ENCODE measurements around the gene ISG15. TPM values are rescaled to one million over a fixed set of nuclear protein-coding genes. Genes with fewer than 3 reads are reported as not detected.

Gene ISG15
- total and polyA plus RNA-seq, 2 of the 13 experiments (the other 11 are each of a cell fraction or from before 2014, with no cell fraction given), result 42.1 to 54.9 TPM

DNA sequence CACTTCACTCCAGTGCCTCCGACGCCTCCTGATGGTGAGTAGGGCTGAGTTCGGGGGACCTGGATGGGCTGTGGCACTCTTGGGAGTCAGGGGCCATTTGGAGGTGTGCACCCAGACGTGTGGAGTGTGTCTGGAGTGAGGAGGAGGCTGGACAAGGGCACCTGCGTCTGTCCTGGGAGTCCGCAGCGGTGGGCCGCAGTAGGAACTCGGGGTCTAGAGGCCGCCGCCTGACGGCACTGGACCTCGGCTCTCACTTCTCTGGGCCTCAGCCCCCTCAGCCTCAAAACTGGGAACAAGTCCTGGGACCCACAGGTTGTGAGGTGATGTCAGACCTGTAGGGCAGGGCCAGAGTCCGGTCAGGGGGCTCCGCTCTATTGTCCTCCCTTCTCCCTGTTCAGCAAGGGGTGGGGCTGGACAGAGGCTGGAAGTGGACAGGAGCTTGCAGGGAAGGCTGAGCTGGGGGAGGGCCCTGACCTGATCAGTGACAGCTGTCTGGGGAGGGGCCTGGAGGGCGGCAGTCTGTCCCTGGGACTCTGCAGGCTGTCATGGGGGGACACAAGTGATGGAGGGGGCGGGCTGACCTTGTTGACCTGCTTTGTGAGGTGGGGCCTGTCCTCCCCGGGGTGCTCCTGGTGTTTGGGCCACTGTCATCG, 22.1 kb downstream of the ISG15 start (continued):
- TF ChIP-seq, protein P1, sequence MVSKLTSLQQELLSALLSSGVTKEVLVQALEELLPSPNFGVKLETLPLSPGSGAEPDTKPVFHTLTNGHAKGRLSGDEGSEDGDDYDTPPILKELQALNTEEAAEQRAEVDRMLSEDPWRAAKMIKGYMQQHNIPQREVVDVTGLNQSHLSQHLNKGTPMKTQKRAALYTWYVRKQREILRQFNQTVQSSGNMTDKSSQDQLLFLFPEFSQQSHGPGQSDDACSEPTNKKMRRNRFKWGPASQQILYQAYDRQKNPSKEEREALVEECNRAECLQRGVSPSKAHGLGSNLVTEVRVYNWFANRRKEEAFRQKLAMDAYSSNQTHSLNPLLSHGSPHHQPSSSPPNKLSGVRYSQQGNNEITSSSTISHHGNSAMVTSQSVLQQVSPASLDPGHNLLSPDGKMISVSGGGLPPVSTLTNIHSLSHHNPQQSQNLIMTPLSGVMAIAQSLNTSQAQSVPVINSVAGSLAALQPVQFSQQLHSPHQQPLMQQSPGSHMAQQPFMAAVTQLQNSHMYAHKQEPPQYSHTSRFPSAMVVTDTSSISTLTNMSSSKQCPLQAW (CRISPR knock-in tag; IDR thresholded peaks at IDR 0.05), result no peak

GRCh38 chr1:1037366-1038327, 24.4 kb downstream of the ISG15 start:
- POLR2A ChIA-PET, result interaction anchor here (0.9 to 1.4 kb wide), 7 partner anchors 14 to 236 kb away, joined by 3 to 7 read pairs (median 4); partner anchors contain the start of gene UBE2J2
- peak; percentile 79 for FAIRE-seq
- DNase-seq (ENCODE audit: low spot score), result peak; percentile 76
- no peak overlapping the region for H3K4me3 ChIP-seq (replicated peaks in 1 of 3; ENCODE audit: insufficient read depth in 1 of 3, low read depth in 2 of 3, low read length in 3 of 3)
- H3K4me2 ChIP-seq (ENCODE audit: low read depth, low read length), result peak overlapping the region; percentile 47; the same call in 1 of the 2 replicates
- BruUV-seq (replicated peaks), result no TSS peak
- in situ Hi-C loops (cut with HindIII; ENCODE audit: extremely low pct_ligation_motif_present, low pct_unique_long_range_greater_than_20kb), result no loop called here
- CTCF ChIA-PET (ENCODE audit: low intra/inter-chr PET ratio, low total read pairs), result no interaction called here
- no peak overlapping the region for H2AFZ ChIP-seq (ENCODE audit: low read length)
- H4K20me1 ChIP-seq (ENCODE audit: insufficient read depth, low read length), result peaks cover 10% of the 10 kb centered on the region; the same call in 1 of the 2 replicates
- peaks cover 15 to 29% of the 10 kb centered on the region in 2 experiments; a peak in 4 of 5 replicates for H3K36me3 ChIP-seq (replicated peaks in 1 of 2; ENCODE audit: control insufficient read depth in 1 of 2, insufficient read depth in 2 of 2, low read length in 2 of 2)
- peak overlapping the region; percentile 26 for H3K27ac ChIP-seq (ENCODE audit: extremely low read length, insufficient read depth, low read length)
- H3K27me3 ChIP-seq (ENCODE audit: control insufficient read depth in 1 of 2, insufficient read depth in 2 of 2, low read length in 2 of 2), result no peaks in the 10 kb centered on the region
- WGBS (ENCODE audit: low lambda C conversion rate), result 67% methylated on average over 13 of the region's 30 CpGs
- H3K9ac ChIP-seq (ENCODE audit: insufficient read depth, low read depth, low read length), result peak overlapping the region; percentile 34; the same call in 1 of the 2 replicates
- intact Hi-C loops (cut with micrococcal nuclease; ENCODE audit: unreplicated experiment), result no loop called here
- peaks cover 32% of the 10 kb centered on the region for H3K4me1 ChIP-seq (ENCODE audit: insufficient read depth, low read length)
- H3K79me2 ChIP-seq (ENCODE audit: insufficient read depth, low read length), result peaks cover 11% of the 10 kb centered on the region
- peak; percentile 83 for ATAC-seq
- H3K9me3 ChIP-seq (ENCODE audit: low read length), result no peaks in the 10 kb centered on the region
- TF ChIP-seq NFAT5 (CRISPR knock-in tag; IDR thresholded peaks at IDR 0.05) (no peak), SRSF4 (IDR thresholded peaks at IDR 0.05; ENCODE audit: low read depth, low read length, poor library complexity, severe bottlenecking) (no peak), DPF2 (CRISPR knock-in tag; IDR thresholded peaks at IDR 0.05; ENCODE audit: borderline replicate concordance, low read depth) (0 out of 2 replicates have a peak, but pooled peaks have one; percentile 12), RFX5 (IDR thresholded peaks at IDR 0.05; ENCODE audit: low read depth, low read length) (no peak), ZNF18 (CRISPR knock-in tag; IDR thresholded peaks at IDR 0.05; ENCODE audit: insufficient replicate concordance) (peak; percentile 75), ZNF34 (CRISPR knock-in tag; IDR thresholded peaks at IDR 0.05; ENCODE audit: borderline replicate concordance) (no peak), REPIN1 (CRISPR knock-in tag; IDR thresholded peaks at IDR 0.05; ENCODE audit: borderline replicate concordance, low read depth) (peak; percentile 55; the same call in 1 of the 2 replicates), THYN1 (CRISPR knock-in tag; IDR thresholded peaks at IDR 0.05; ENCODE audit: borderline replicate concordance, low read depth) (no peak), ZSCAN22 (CRISPR knock-in tag; IDR thresholded peaks at IDR 0.05) (no peak)

All from HepG2 (cell line).